ENCODE measurements around the gene NDUFA13. TPM values are rescaled to one million over a fixed set of nuclear protein-coding genes. Genes with fewer than 3 reads are reported as not detected.
A peak's percentile ranks its signal among the peaks of the same experiment; 100 is the strongest.

NDUFA13 gene
- total RNA-seq, 1 donor from 2014 or later, result 182 TPM

- FAIRE-seq, result no peak
- no peak overlapping the region for H3K4me3 ChIP-seq (ENCODE audit: low read depth, low read length)
- H3K36me3 ChIP-seq (ENCODE audit: control insufficient read depth, insufficient read depth, low read length), result no peaks in the 10 kb centered on the region
- no peaks in the 10 kb centered on the region for H3K27me3 ChIP-seq (ENCODE audit: control insufficient read depth, insufficient read depth, low read length)
- no peak for DNase-seq (ENCODE audit: low read depth)
- no peak for TF ChIP-seq CTCF (IDR thresholded peaks at IDR 0.05; ENCODE audit: insufficient read depth, low read length, severe bottlenecking)
Observed at GRCh38 chr19:19563348-19563848, 47.4 kb downstream of the NDUFA13 start.

DNA sequence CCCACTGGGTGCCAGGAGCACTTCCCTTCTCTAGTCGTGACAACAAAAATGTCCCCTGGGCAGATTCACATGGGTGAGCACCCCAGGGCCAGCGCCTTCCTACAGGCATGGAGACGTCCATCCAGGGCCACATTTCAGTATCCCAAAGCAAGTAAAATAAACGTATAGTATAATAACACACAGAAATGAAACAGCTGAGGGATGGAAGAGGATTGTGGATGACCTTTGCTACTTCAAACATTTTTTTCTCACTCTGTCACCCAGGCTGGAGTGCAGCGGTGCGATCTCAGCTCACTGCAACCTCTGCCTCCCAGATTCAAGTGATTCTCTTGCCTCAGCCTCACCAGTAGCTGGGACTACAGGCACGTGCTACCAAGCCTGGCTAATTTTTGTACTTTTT, 50.3 kb downstream of the NDUFA13 start:
- FAIRE-seq, result no peak
- H3K4me3 ChIP-seq (ENCODE audit: low read depth, low read length), result no peak overlapping the region
- no peak for TF ChIP-seq CTCF (IDR thresholded peaks at IDR 0.05; ENCODE audit: insufficient read depth, low read length, severe bottlenecking)
- no peaks in the 10 kb centered on the region for H3K36me3 ChIP-seq (ENCODE audit: control insufficient read depth, insufficient read depth, low read length)
- no peak for DNase-seq (ENCODE audit: low read depth)
- no peaks in the 10 kb centered on the region for H3K27me3 ChIP-seq (ENCODE audit: control insufficient read depth, insufficient read depth, low read length)

GRCh38 chr19:19567391-19567790, 51.4 kb downstream of the NDUFA13 start:
- FAIRE-seq (no peak), DNase-seq (ENCODE audit: low read depth) (no peak)
- H3K36me3 ChIP-seq (ENCODE audit: control insufficient read depth, insufficient read depth, low read length), result no peaks in the 10 kb centered on the region

GRCh38 chr19:19568802-19569756, 53.1 kb downstream of the NDUFA13 start:
- FAIRE-seq (peak; percentile 83), DNase-seq (ENCODE audit: low read depth) (peak; percentile 3)
- Histone ChIP-seq H3K27me3 (ENCODE audit: control insufficient read depth, insufficient read depth, low read length) (no peaks in the 10 kb centered on the region), H3K36me3 (ENCODE audit: control insufficient read depth, insufficient read depth, low read length) (no peaks in the 10 kb centered on the region), H3K4me3 (ENCODE audit: low read depth, low read length) (no peak overlapping the region)
- TF ChIP-seq CTCF (IDR thresholded peaks at IDR 0.05; ENCODE audit: insufficient read depth, low read length, severe bottlenecking), result no peak

More at GRCh38 chr19:19567391-19567790, 51.4 kb downstream of the NDUFA13 start:
- Histone ChIP-seq H3K27me3 (ENCODE audit: control insufficient read depth, insufficient read depth, low read length) (no peaks in the 10 kb centered on the region), H3K4me3 (ENCODE audit: low read depth, low read length) (no peak overlapping the region)
- TF ChIP-seq CTCF (IDR thresholded peaks at IDR 0.05; ENCODE audit: insufficient read depth, low read length, severe bottlenecking), result no peak

DNA sequence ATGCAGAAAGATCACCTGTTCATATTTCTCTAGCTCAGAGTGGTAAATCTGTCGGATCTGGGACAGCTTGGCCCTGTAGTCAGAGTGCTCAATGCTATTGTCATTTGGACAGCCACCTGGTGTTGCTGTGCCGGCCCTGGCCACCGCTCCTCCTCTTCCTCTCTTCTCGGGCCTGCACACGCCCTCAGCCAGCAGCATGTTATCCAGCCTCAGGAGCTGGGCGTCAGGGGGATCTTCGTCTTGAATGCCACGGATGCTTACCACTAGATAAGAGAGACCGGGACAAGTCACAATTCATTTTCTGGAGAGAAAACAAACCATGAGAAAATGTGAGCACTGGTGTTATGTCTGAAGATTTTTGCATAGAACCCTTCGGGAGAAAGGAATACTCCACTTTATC, 54.5 kb downstream of the NDUFA13 start:
- FAIRE-seq, result no peak
- H3K27me3 ChIP-seq (ENCODE audit: control insufficient read depth, insufficient read depth, low read length), result no peaks in the 10 kb centered on the region

More for the DNA sequence above, 54.5 kb downstream of the NDUFA13 start:
- Histone ChIP-seq H3K36me3 (ENCODE audit: control insufficient read depth, insufficient read depth, low read length) (no peaks in the 10 kb centered on the region), H3K4me3 (ENCODE audit: low read depth, low read length) (no peak overlapping the region)
- no peak for TF ChIP-seq CTCF (IDR thresholded peaks at IDR 0.05; ENCODE audit: insufficient read depth, low read length, severe bottlenecking)
- no peak for DNase-seq (ENCODE audit: low read depth)

Measured in bronchial epithelial cell (primary cell).